Right cardiac atrium (tissue), 5 donors: ENCODE results near the gene PYDC1. TPM values are rescaled to one million over a fixed set of nuclear protein-coding genes. Genes with fewer than 3 reads are reported as not detected.

Source experiments
- ATAC-seq, 2 donors: fragments of 200-7000 bp; cut with Tn5 transposase; one replicate each; pipeline versions ENCODE4 v1.8.0 to v1.9.1; 2020; ENCODE audit warnings: moderate library complexity in 2 of 2, mild to moderate bottlenecking in 1 of 2
- DNase-seq, 3 donors: peaks; one replicate each; pipeline ENCODE4 v3.0.0-alpha.2; 2020
- H3K27ac ChIP-seq: one replicate; pipeline ENCODE4 v1.5.1; 2013; ENCODE audit warnings: mild to moderate bottlenecking, low read length, control low read depth, moderate library complexity
- H3K27me3 ChIP-seq: one replicate; pipeline ENCODE4 v1.6.1; 2013; ENCODE audit not compliant: control insufficient read depth, insufficient read depth
- H3K4me1 ChIP-seq: one replicate; pipeline ENCODE4 v1.6.1; 2013; ENCODE audit warnings: low read length; ENCODE audit not compliant: control insufficient read depth, insufficient read depth
- H3K4me3 ChIP-seq: one replicate; pipeline ENCODE4 v1.5.1; 2013; ENCODE audit warnings: low read length, control low read depth
- H3K9me3 ChIP-seq: one replicate; pipeline ENCODE4 v1.6.1; 2013; ENCODE audit warnings: low read length; ENCODE audit not compliant: control insufficient read depth
- WGBS: extraction: QIAGEN DNeasy Blood & Tissue Kit; methylation state at CpG from one replicate; pipeline ENCODE4 v1.1.7; 2013; 5-methylcytosine and 5-hydroxymethylcytosine counted together
- intact Hi-C, 4 donors: fragments of 100-400 bp; cut with DNase I; formaldehyde crosslinking; loops; one replicate each; pipeline versions ENCODE4 v1.11.0 to v1.14.0; 2022 to 2023
- polyA plus RNA-seq: library from polyadenylated mRNA; stranded (reverse); fragments of 200-250 nt; gene quantifications from one replicate; pipeline ENCODE4 v1.2.3, GENCODE V29; 2013
- total RNA-seq, 4 donors: library from RNA; stranded (reverse); fragmentation: NEBNext Ultra II Directional; extraction: Animal tissue kit (Norgen Biotek cat#: 25700); gene quantifications; one replicate each; pipeline ENCODE4 v1.2.1, GENCODE V29; 2021
- donor health status: healthy with polysubstance abuse.
- donor health status: DM: no; HTN: yes; CAD: no.
- donor health status: DM: no; HTN: no; CAD: no.
- donor health status: DM: no; HTN: yes; CAD: no; lungs with severe emphysema.
- donor health status: DM: yes; HTN: yes; CAD: no.

PYDC1 gene
- total and polyA plus RNA-seq, 5 donors, result 0.23 TPM; not detected in 4

DNA sequence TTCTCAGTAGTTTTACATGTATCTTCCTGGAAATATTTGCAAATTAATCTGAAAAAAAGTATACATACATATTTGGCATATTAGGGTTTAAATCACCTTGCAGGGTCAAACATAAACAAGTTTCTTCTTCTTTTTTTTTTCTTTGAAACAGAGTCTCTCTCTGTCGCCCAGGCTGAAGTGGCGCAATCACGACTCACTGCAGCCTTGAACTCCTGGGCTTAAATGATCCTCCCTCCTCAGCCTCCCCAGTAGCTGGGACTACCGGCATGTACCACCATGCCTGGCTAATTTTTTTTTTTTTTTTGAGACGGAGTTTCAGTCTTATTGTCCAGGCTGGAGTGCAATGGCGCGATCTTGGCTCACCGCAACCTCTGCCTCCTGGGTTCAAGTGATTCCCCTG lies 49.6 kb downstream of the PYDC1 start:
- H3K4me1 ChIP-seq, result no peaks in the 10 kb centered on the region
- DNase-seq (no peak), ATAC-seq (no peak)
- no peak overlapping the region for H3K27ac ChIP-seq
- 93% methylated on average over 8 of the region's 8 CpGs for WGBS
- H3K4me3 ChIP-seq, result no peak overlapping the region
- intact Hi-C loops, result no loop called here
- no peaks in the 10 kb centered on the region for H3K27me3 ChIP-seq
- H3K9me3 ChIP-seq, result no peaks in the 10 kb centered on the region

Other genes with a start within 250 kb of the PYDC1 start
- gene HSD3B7, start 231.9 kb downstream of the PYDC1 start, total RNA-seq, result 1 to 10 TPM; 4.1 to 7.4 (median 5.6) TPM
- gene HSD3B7, start 231.9 kb downstream of the PYDC1 start, polyA plus RNA-seq, result 6.8 TPM
- gene STX1B, start 206.5 kb downstream of the PYDC1 start, total RNA-seq, result 1 to 10 TPM; 1.6 to 2.1 (median 1.8) TPM
- gene STX1B, start 206.5 kb downstream of the PYDC1 start, polyA plus RNA-seq, result 0.66 TPM
- gene STX4, start 183.6 kb downstream of the PYDC1 start, total RNA-seq, result 10 to 100 TPM; 39.6 to 51.3 (median 45.0) TPM
- 47.3 TPM for gene STX4, start 183.6 kb downstream of the PYDC1 start, polyA plus RNA-seq
- gene ZNF668, start 142.9 kb downstream of the PYDC1 start, total RNA-seq, result 1 to 10 TPM; 4.6 to 6.6 (median 4.9) TPM
- gene ZNF668, start 142.9 kb downstream of the PYDC1 start, polyA plus RNA-seq, result 5.7 TPM
- gene ZNF646, start 142.7 kb downstream of the PYDC1 start, total RNA-seq, result 10 to 100 TPM in 1 of 4 donors, 1 to 10 TPM in 3; 7.8 to 10.3 (median 9.3) TPM
- gene ZNF646, start 142.7 kb downstream of the PYDC1 start, polyA plus RNA-seq, result 6.4 TPM
- gene PRSS53, start 128.2 kb downstream of the PYDC1 start, total RNA-seq, result 1 to 10 TPM in 2 of 4 donors, under 1 TPM in 2; 0.36 to 1.5 (median 0.88) TPM
- gene PRSS53, start 128.2 kb downstream of the PYDC1 start, polyA plus RNA-seq, result 0.79 TPM
- gene VKORC1, start 122.3 kb downstream of the PYDC1 start, total RNA-seq, result 10 to 100 TPM; 40.8 to 56.0 (median 47.1) TPM
- gene VKORC1, start 122.3 kb downstream of the PYDC1 start, polyA plus RNA-seq, result 68.0 TPM
- 10 to 100 TPM; 43.8 to 50.8 (median 48.3) TPM for gene BCKDK, start 108.7 kb downstream of the PYDC1 start, total RNA-seq
- 42.2 TPM for gene BCKDK, start 108.7 kb downstream of the PYDC1 start, polyA plus RNA-seq
- 10 to 100 TPM; 72.3 to 76.4 (median 75.2) TPM for gene KAT8, start 99.5 kb downstream of the PYDC1 start, total RNA-seq
- gene KAT8, start 99.5 kb downstream of the PYDC1 start, polyA plus RNA-seq, result 77.0 TPM
- under 1 TPM in 2 of 4 donors, not detected in 2; 0.15 to 0.40 TPM for gene PRSS8, start 81.4 kb downstream of the PYDC1 start, total RNA-seq
- 0.41 TPM for gene PRSS8, start 81.4 kb downstream of the PYDC1 start, polyA plus RNA-seq
- 1 to 10 TPM; 1.3 to 2.2 (median 1.8) TPM for gene PRSS36, start 67.1 kb downstream of the PYDC1 start, total RNA-seq
- 1.1 TPM for gene PRSS36, start 67.1 kb downstream of the PYDC1 start, polyA plus RNA-seq
- gene FUS, start 37.0 kb downstream of the PYDC1 start, total RNA-seq, result 100 to 1,000 TPM; 112 to 172 (median 138) TPM
- 153 TPM for gene FUS, start 37.0 kb downstream of the PYDC1 start, polyA plus RNA-seq
- gene PYCARD, start 14.4 kb downstream of the PYDC1 start, total RNA-seq, result 10 to 100 TPM in 1 of 4 donors, 1 to 10 TPM in 3; 6.6 to 13.2 (median 8.2) TPM
- 8.0 TPM for gene PYCARD, start 14.4 kb downstream of the PYDC1 start, polyA plus RNA-seq
- gene TRIM72, start 3.0 kb downstream of the PYDC1 start, total RNA-seq, result under 1 TPM in 3 of 4 donors, not detected in 1; 0.03 to 0.31 (median 0.14) TPM
- 0.11 TPM for gene TRIM72, start 3.0 kb downstream of the PYDC1 start, polyA plus RNA-seq
- 10 to 100 TPM in 2 of 4 donors, 1 to 10 TPM in 2; 7.6 to 13.8 (median 11.0) TPM for gene ITGAM, start 42.8 kb upstream of the PYDC1 start, total RNA-seq
- gene ITGAM, start 42.8 kb upstream of the PYDC1 start, polyA plus RNA-seq, result 3.7 TPM
- gene ITGAX, start 138.0 kb upstream of the PYDC1 start, total RNA-seq, result 1 to 10 TPM; 1.6 to 2.1 (median 1.9) TPM
- gene ITGAX, start 138.0 kb upstream of the PYDC1 start, polyA plus RNA-seq, result 1.1 TPM
- not detected for gene ITGAD, start 176.2 kb upstream of the PYDC1 start, total RNA-seq
- gene ITGAD, start 176.2 kb upstream of the PYDC1 start, polyA plus RNA-seq, result not detected
- 1,000 to 10,000 TPM in 2 of 4 donors, 100 to 1,000 TPM in 2; 574 to 1,093 (median 918) TPM for gene COX6A2, start 211.2 kb upstream of the PYDC1 start, total RNA-seq
- 4,696 TPM for gene COX6A2, start 211.2 kb upstream of the PYDC1 start, polyA plus RNA-seq
- gene ZNF843, start 225.7 kb upstream of the PYDC1 start, total RNA-seq, result 1 to 10 TPM; 2.1 to 4.2 (median 3.1) TPM
- gene ZNF843, start 225.7 kb upstream of the PYDC1 start, polyA plus RNA-seq, result 1.8 TPM
- 1 to 10 TPM; 6.8 to 9.0 (median 7.7) TPM for gene ARMC5, start 242.4 kb upstream of the PYDC1 start, total RNA-seq
- 8.5 TPM for gene ARMC5, start 242.4 kb upstream of the PYDC1 start, polyA plus RNA-seq